GM18505 (cell line): ENCODE results near the gene CCHCR1.
"Not testable (repeated sequence)": the region's sequence is repeated elsewhere in the genome, so short reads cannot be mapped to it uniquely, and the experiment has no call there.

Experiments
- ATAC-seq: cut with Tn5 transposase; IDR thresholded peaks from one replicate; pipeline ENCODE4 v1.9.1; 2021; ENCODE audit not compliant: unreplicated experiment
- POLR2A ChIP-seq: IDR thresholded peaks from 4 replicates; pipeline ENCODE4 v1.6.1; 2011; ENCODE audit warnings: borderline replicate concordance; ENCODE audit not compliant: insufficient read depth, insufficient read length; ENCODE audit errors: extremely low read depth

Gene CCHCR1

GRCh38 chr6:31157513-31158139 is at the start of gene CCHCR1:
TSS of gene CCHCR1 (minus strand) at chr6:31157802. CDS start at chr6:31157600, 202 bp downstream.
- ATAC-seq = no peak
- TF ChIP-seq POLR2A = no peak

- TF ChIP-seq POLR2A = no peak
- no peak for ATAC-seq
Observed at GRCh38 chr6:31205638-31206037, 48.0 kb upstream of the CCHCR1 start.

- ATAC-seq = no peak
- TF ChIP-seq POLR2A = no peak
Observed at GRCh38 chr6:31204751-31205145, 47.1 kb upstream of the CCHCR1 start.

GRCh38 chr6:31203345-31203979 is 45.9 kb upstream of the CCHCR1 start:
- TF ChIP-seq POLR2A = no peak
- peak; percentile 52 for ATAC-seq

- TF ChIP-seq POLR2A = no peak
- ATAC-seq = no peak
Observed at GRCh38 chr6:31202259-31203166, 44.9 kb upstream of the CCHCR1 start.

- ATAC-seq = not testable (repeated sequence)
Observed at GRCh38 chr6:31199105-31199452, 41.5 kb upstream of the CCHCR1 start.

- TF ChIP-seq POLR2A = peak; percentile 72
- peak; percentile 67 for ATAC-seq
Observed at GRCh38 chr6:31197559-31198305, 40.1 kb upstream of the CCHCR1 start.

GRCh38 chr6:31196251-31197022 is 38.8 kb upstream of the CCHCR1 start:
- ATAC-seq = not testable (repeated sequence)

- not testable (repeated sequence) for ATAC-seq
Observed at GRCh38 chr6:31195308-31195979, 37.8 kb upstream of the CCHCR1 start.

GRCh38 chr6:31194061-31194834 is 36.6 kb upstream of the CCHCR1 start:
- ATAC-seq = no peak
- no peak for TF ChIP-seq POLR2A

GRCh38 chr6:31193206-31193605 is 35.6 kb upstream of the CCHCR1 start:
- ATAC-seq = no peak
- no peak for TF ChIP-seq POLR2A

GRCh38 chr6:31192431-31193105 is 35.0 kb upstream of the CCHCR1 start:
- not testable (repeated sequence) for ATAC-seq
